ENCODE measurements around the gene GBF1.

GRCh38 chr10:102398172-102399020, 153.1 kb downstream of the GBF1 start:
- TF ChIP-seq CTCF (IDR thresholded peaks at IDR 0.05; ENCODE audit: insufficient read depth, low read length) = no peak
- TF ChIP-seq POLR2AphosphoS5 (IDR thresholded peaks at IDR 0.05; ENCODE audit: low read depth) = no peak
